Measurements from ENCODE around the gene SNAPIN.

- TF ChIP-seq SIN3A (IDR thresholded peaks at IDR 0.05; ENCODE audit: borderline replicate concordance, insufficient read depth, low read length) (no peak), POLR2AphosphoS5 (IDR thresholded peaks at IDR 0.05; ENCODE audit: low read depth, low read length) (no peak), FOXP2 (optimal IDR thresholded peaks at IDR 0.05; ENCODE audit: borderline replicate concordance, extremely low read depth, extremely low read length, insufficient read depth) (no peak), TAF1 (IDR thresholded peaks at IDR 0.05; ENCODE audit: borderline replicate concordance, insufficient read depth, low read length) (no peak)
- TF ChIP-seq, protein P1, sequence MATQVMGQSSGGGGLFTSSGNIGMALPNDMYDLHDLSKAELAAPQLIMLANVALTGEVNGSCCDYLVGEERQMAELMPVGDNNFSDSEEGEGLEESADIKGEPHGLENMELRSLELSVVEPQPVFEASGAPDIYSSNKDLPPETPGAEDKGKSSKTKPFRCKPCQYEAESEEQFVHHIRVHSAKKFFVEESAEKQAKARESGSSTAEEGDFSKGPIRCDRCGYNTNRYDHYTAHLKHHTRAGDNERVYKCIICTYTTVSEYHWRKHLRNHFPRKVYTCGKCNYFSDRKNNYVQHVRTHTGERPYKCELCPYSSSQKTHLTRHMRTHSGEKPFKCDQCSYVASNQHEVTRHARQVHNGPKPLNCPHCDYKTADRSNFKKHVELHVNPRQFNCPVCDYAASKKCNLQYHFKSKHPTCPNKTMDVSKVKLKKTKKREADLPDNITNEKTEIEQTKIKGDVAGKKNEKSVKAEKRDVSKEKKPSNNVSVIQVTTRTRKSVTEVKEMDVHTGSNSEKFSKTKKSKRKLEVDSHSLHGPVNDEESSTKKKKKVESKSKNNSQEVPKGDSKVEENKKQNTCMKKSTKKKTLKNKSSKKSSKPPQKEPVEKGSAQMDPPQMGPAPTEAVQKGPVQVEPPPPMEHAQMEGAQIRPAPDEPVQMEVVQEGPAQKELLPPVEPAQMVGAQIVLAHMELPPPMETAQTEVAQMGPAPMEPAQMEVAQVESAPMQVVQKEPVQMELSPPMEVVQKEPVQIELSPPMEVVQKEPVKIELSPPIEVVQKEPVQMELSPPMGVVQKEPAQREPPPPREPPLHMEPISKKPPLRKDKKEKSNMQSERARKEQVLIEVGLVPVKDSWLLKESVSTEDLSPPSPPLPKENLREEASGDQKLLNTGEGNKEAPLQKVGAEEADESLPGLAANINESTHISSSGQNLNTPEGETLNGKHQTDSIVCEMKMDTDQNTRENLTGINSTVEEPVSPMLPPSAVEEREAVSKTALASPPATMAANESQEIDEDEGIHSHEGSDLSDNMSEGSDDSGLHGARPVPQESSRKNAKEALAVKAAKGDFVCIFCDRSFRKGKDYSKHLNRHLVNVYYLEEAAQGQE (IDR thresholded peaks at IDR 0.05; ENCODE audit: insufficient read depth in 1 of 2, low read depth in 2 of 2, low read length in 2 of 2) = no peak
Measured at GRCh38 chr1:153615406-153615805, 43.1 kb upstream of the SNAPIN start.
